HuH-7.5 (cell line): ENCODE measurements around the gene TRABD.

Experiments
- DNase-seq: peaks from one replicate; pipeline ENCODE4 v3.0.0; 2011; ENCODE audit warnings: low spot score

Gene TRABD

GRCh38 chr22:50186761-50187523, 1.2 kb downstream of the TRABD start:
- no peak for DNase-seq

GRCh38 chr22:50188356-50188755, 2.6 kb downstream of the TRABD start:
- no peak for DNase-seq

- DNase-seq, result no peak
Measured at GRCh38 chr22:50189184-50189848, 3.6 kb downstream of the TRABD start.

- no peak for DNase-seq
Measured at GRCh38 chr22:50189849-50190181, 4.1 kb downstream of the TRABD start.

- no peak for DNase-seq
Measured at GRCh38 chr22:50190182-50190940, 4.6 kb downstream of the TRABD start.

- DNase-seq, result no peak
Measured at GRCh38 chr22:50190941-50191741, 5.4 kb downstream of the TRABD start.

- DNase-seq, result no peak
Measured at GRCh38 chr22:50192436-50193204, 6.9 kb downstream of the TRABD start.

- DNase-seq, result no peak
Measured at GRCh38 chr22:50193621-50194020, 7.9 kb downstream of the TRABD start.

GRCh38 chr22:50194037-50194805, 8.5 kb downstream of the TRABD start:
- no peak for DNase-seq

GRCh38 chr22:50196256-50196655, 10.5 kb downstream of the TRABD start:
- no peak for DNase-seq

GRCh38 chr22:50197000-50197800, 11.5 kb downstream of the TRABD start:
- DNase-seq, result no peak

GRCh38 chr22:50197856-50198623, 12.3 kb downstream of the TRABD start:
- DNase-seq, result no peak

- no peak for DNase-seq
Measured at GRCh38 chr22:50198624-50199017, 12.9 kb downstream of the TRABD start.

- DNase-seq, result no peak
Measured at GRCh38 chr22:50199251-50199721, 13.6 kb downstream of the TRABD start.

GRCh38 chr22:50199829-50200460, 14.2 kb downstream of the TRABD start:
- DNase-seq, result no peak

GRCh38 chr22:50200461-50201190, 14.9 kb downstream of the TRABD start, which contains the start of gene SELENOO:
SELENOO (plus strand) TSS chr22:50201011; CDS start chr22:50201037, 26 bp downstream.
- peak; percentile 100 for DNase-seq
